ENCODE measurements around the gene PACSIN2. TPM values are rescaled to one million over a fixed set of nuclear protein-coding genes. Genes with fewer than 3 reads are reported as not detected.

The PACSIN2 gene
- total RNA-seq, 1 donor from 2014 or later: 61.0 TPM

DNA sequence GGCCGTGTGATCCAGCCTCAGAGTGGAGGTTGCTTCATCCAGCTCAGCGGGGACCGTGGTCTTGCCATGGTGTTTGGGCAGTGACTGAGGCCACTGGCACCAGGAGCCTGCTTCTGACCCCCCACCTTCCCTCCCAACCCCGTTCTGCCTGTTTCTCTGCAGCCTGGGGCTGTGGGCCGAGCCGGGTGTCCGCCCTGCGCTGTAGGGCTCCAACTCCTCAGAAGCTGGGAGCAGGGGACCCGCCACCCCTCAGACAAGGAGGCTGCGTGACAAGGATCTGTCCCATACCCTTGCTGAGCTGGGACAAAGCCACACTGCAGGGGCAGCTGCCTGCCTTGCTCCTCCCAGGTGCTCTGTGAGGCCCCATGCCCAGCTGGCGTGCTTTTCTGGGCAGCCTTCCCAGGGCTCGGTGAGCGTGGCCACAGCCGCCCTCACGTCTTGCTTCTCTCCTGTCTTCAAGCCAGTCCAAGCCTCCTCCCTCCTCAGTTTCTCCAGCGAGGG lies 146.1 kb downstream of the PACSIN2 start:
- TF ChIP-seq CTCF (IDR thresholded peaks at IDR 0.05; ENCODE audit: unreplicated experiment): no peak
- H3K4me1 Mint-ChIP-seq (ENCODE audit: low read depth): no peaks in the 10 kb centered on the region
- peaks cover 5% of the 10 kb centered on the region for H3K36me3 Mint-ChIP-seq (ENCODE audit: insufficient read depth)
- H3K9me3 Mint-ChIP-seq (ENCODE audit: low read depth): no peaks in the 10 kb centered on the region
- DNase-seq (ENCODE audit: low spot score, unreplicated experiment): no peak
- no peaks in the 10 kb centered on the region for H3K27me3 Mint-ChIP-seq
- H3K4me3 Mint-ChIP-seq (ENCODE audit: low read depth): no peak overlapping the region
- no peak overlapping the region for H3K27ac Mint-ChIP-seq

DNA sequence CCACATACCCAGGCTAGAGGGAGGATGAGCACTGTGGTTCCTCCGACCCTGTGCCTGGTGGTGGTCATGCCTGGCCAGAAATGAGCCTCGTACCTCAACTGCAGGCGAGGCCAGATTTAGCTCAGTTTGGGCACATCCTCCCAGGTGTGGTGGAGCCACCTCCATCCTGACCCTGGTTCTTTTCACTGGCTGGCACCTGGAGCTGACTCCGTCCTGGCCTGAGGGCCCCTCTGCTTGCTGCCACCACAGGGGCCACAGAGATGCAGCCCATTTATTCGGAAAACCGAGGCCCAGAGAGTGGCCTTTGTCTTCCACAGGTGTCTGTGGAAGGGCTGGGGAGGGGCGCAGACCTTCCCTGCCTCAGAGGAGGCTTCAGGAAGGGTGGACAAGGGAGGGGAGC lies 148.8 kb downstream of the PACSIN2 start:
- DNase-seq (ENCODE audit: low spot score, unreplicated experiment): no peak
- no peak overlapping the region for H3K4me3 Mint-ChIP-seq (ENCODE audit: low read depth)
- TF ChIP-seq CTCF (IDR thresholded peaks at IDR 0.05; ENCODE audit: unreplicated experiment): no peak
- no peaks in the 10 kb centered on the region for H3K9me3 Mint-ChIP-seq (ENCODE audit: low read depth)
- H3K4me1 Mint-ChIP-seq (ENCODE audit: low read depth): no peaks in the 10 kb centered on the region
- H3K27me3 Mint-ChIP-seq: no peaks in the 10 kb centered on the region
- no peak overlapping the region for H3K27ac Mint-ChIP-seq
- H3K36me3 Mint-ChIP-seq (ENCODE audit: insufficient read depth): peaks cover 5% of the 10 kb centered on the region

- no peaks in the 10 kb centered on the region for H3K4me1 Mint-ChIP-seq (ENCODE audit: low read depth)
- no peak overlapping the region for H3K4me3 Mint-ChIP-seq (ENCODE audit: low read depth)
- TF ChIP-seq CTCF (IDR thresholded peaks at IDR 0.05; ENCODE audit: unreplicated experiment): no peak
- no peaks in the 10 kb centered on the region for H3K27me3 Mint-ChIP-seq
- no peak for DNase-seq (ENCODE audit: low spot score, unreplicated experiment)
- H3K27ac Mint-ChIP-seq: no peak overlapping the region
- H3K9me3 Mint-ChIP-seq (ENCODE audit: low read depth): no peaks in the 10 kb centered on the region
- H3K36me3 Mint-ChIP-seq (ENCODE audit: insufficient read depth): peaks cover 4% of the 10 kb centered on the region
Observed at GRCh38 chr22:42865536-42865935, 149.4 kb downstream of the PACSIN2 start.

DNA sequence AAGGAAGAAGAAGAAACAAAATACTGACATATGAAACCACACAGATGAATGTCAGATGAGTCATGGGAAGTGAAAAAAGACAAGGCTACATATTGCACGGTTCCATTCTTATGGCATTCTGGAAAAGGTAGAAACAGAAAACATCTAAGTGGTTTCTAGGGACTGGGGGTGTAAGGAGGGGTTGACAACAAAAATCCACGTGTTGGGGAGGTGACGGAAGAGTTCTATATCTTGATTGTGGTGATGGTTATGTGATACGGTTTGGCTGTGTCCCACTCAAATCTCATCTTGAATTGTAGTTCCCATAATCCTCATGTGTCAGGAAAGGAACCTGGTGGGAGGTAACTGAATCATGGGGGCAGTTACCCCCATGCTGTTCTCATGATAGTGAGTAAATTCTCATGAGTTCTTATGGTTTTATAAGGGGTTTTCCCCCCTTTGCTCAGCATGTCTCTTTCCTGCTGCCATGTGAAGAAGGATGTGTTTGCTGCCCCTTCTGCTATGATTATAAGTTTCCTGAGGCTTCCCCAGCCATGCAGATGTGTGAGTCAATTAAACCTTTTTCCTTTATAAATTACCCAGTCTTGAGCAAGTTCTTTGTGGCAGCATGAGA lies 151.5 kb downstream of the PACSIN2 start:
- no peaks in the 10 kb centered on the region for H3K9me3 Mint-ChIP-seq (ENCODE audit: low read depth)
- H3K36me3 Mint-ChIP-seq (ENCODE audit: insufficient read depth): no peaks in the 10 kb centered on the region
- no peak overlapping the region for H3K27ac Mint-ChIP-seq
- no peak overlapping the region for H3K4me3 Mint-ChIP-seq (ENCODE audit: low read depth)
- no peak for DNase-seq (ENCODE audit: low spot score, unreplicated experiment)
- TF ChIP-seq CTCF (IDR thresholded peaks at IDR 0.05; ENCODE audit: unreplicated experiment): no peak
- H3K4me1 Mint-ChIP-seq (ENCODE audit: low read depth): no peaks in the 10 kb centered on the region
- H3K27me3 Mint-ChIP-seq: no peaks in the 10 kb centered on the region

DNA sequence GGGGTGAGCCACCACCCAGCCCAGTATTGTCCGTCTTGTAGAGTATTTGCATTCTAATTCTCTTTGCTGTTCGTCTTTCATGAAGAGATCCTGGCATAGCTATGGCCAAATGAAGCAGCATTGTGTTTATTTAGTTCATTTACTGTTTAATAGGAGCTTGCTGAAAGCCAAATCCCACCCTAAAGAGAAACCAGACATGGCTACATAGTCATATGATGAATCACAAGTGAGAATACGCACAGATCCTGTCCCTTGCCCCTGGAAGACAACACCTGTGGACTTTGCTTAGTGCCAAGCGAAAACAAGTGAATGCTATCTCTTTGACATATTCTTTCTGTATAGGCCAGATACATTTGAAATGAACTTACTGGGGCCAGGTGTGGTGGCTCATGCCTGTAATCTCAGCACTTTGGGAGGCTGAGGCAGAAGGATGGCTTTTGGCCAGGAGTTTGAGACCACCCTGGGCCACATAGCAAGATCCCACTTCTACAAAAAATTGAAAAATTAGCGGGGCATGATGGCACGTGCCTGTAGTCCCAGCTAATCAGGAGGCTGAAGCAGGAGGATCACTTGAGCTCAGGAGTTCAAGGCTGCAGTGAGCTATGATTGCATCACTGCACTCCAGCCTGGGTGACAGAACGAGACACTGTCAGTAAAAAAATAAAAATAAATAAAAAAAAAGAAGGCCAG lies 152.8 kb downstream of the PACSIN2 start:
- Mint-ChIP-seq H3K36me3 (ENCODE audit: insufficient read depth) (no peaks in the 10 kb centered on the region), H3K27me3 (no peaks in the 10 kb centered on the region), H3K9me3 (ENCODE audit: low read depth) (no peaks in the 10 kb centered on the region), H3K27ac (no peak overlapping the region), H3K4me3 (ENCODE audit: low read depth) (no peak overlapping the region), H3K4me1 (ENCODE audit: low read depth) (no peaks in the 10 kb centered on the region)
- no peak for TF ChIP-seq CTCF (IDR thresholded peaks at IDR 0.05; ENCODE audit: unreplicated experiment)
- DNase-seq (ENCODE audit: low spot score, unreplicated experiment): no peak
